GM21723 (cell line): ENCODE measurements around the gene SOX2.

Source experiments
- ATAC-seq: cut with Tn5 transposase; IDR thresholded peaks from one replicate; pipeline ENCODE4 v1.9.1; 2021; ENCODE audit warnings: mild to moderate bottlenecking, moderate library complexity; ENCODE audit not compliant: unreplicated experiment

The SOX2 gene

GRCh38 chr3:181711325-181712135 lies at the start of gene SOX2:
TSS of gene SOX2 (plus strand) at chr3:181711925. CDS start at chr3:181712361, 436 bp downstream.
- ATAC-seq: no peak

- no peak for ATAC-seq
These were observed 28.2 kb upstream of the SOX2 start for GRCh38 chr3:181683563-181683962.

- no peak for ATAC-seq
These were observed 24.5 kb upstream of the SOX2 start for GRCh38 chr3:181687190-181687589.

GRCh38 chr3:181687731-181688130 lies 24.0 kb upstream of the SOX2 start:
- ATAC-seq: no peak

- ATAC-seq: no peak
These were observed 22.2 kb upstream of the SOX2 start for GRCh38 chr3:181689546-181689945.

GRCh38 chr3:181690769-181691168 lies 21.0 kb upstream of the SOX2 start:
- ATAC-seq: no peak

GRCh38 chr3:181691901-181692300 lies 19.8 kb upstream of the SOX2 start:
- no peak for ATAC-seq

GRCh38 chr3:181692311-181693145 lies 19.2 kb upstream of the SOX2 start:
- ATAC-seq: no peak

GRCh38 chr3:181693280-181693679 lies 18.4 kb upstream of the SOX2 start:
- no peak for ATAC-seq

- no peak for ATAC-seq
These were observed 16.7 kb upstream of the SOX2 start for GRCh38 chr3:181694805-181695660.

- no peak for ATAC-seq
These were observed 15.8 kb upstream of the SOX2 start for GRCh38 chr3:181695661-181696491.

- ATAC-seq: no peak
These were observed 15.0 kb upstream of the SOX2 start for GRCh38 chr3:181696626-181697230.

GRCh38 chr3:181698263-181698954 lies 13.3 kb upstream of the SOX2 start:
- no peak for ATAC-seq

GRCh38 chr3:181699171-181699903 lies 12.4 kb upstream of the SOX2 start:
- ATAC-seq: no peak

GRCh38 chr3:181700168-181701087 lies 11.3 kb upstream of the SOX2 start:
- peak; percentile 84 for ATAC-seq

GRCh38 chr3:181701096-181701495 lies 10.6 kb upstream of the SOX2 start:
- no peak for ATAC-seq

GRCh38 chr3:181703601-181704420 lies 7.9 kb upstream of the SOX2 start:
- no peak for ATAC-seq
